Panc1 (cell line): ENCODE measurements around the gene ZCCHC7. TPM values are rescaled to one million over a fixed set of nuclear protein-coding genes. Genes with fewer than 3 reads are reported as not detected.

Experiments used
- ATAC-seq: fragments of 200-7000 bp; cut with Tn5 transposase; 2 replicates; pipeline ENCODE4 v1.9.1; 2020; ENCODE audit warnings: mild to moderate bottlenecking, moderate library complexity
- BruUV-seq: library from RNA; stranded (reverse); fragments of 400-500 nt; replicated peaks from 2 replicates; lab custom pipeline; 2021; lab: Mats Ljungman, UMichigan
- CTCF ChIA-PET: fragments of 300-600 bp; sonication (Branson Sonifier 250); formaldehyde crosslinking; loops from one replicate; lab custom pipeline; 2022; ENCODE audit warnings: antibody characterized with exemption; lab: Charles Lee
- POLR2A ChIA-PET: fragments of 300-600 bp; sonication (Branson Sonifier 250); formaldehyde crosslinking; loops from one replicate; lab custom pipeline; 2022; ENCODE audit warnings: antibody characterized with exemption; lab: Charles Lee
- DNase-seq: peaks from one replicate; pipeline ENCODE4 v3.0.0-alpha.2; 2010; ENCODE audit warnings: low read depth, low spot score
- H3K27ac ChIP-seq: 2 replicates; pipeline ENCODE4 v1.5.1; 2011; ENCODE audit warnings: mild to moderate bottlenecking, low read length, inconsistent platforms
- H3K27me3 ChIP-seq: fragments of 200-500 bp; sonication (Bioruptor generic); 2 replicates; pipeline ENCODE4 v1.6.0; 2014; ENCODE audit warnings: low read length, inconsistent platforms; ENCODE audit not compliant: control insufficient read depth, insufficient read depth
- H3K36me3 ChIP-seq: fragments of 200-500 bp; sonication (Bioruptor generic); 2 replicates; pipeline ENCODE4 v1.5.1; 2014; ENCODE audit warnings: inconsistent platforms, mild to moderate bottlenecking, low read length, moderate library complexity; ENCODE audit not compliant: control insufficient read depth, insufficient read depth
- H3K4me1 ChIP-seq: 2 replicates; pipeline ENCODE4 v1.5.1; 2011; ENCODE audit warnings: inconsistent platforms, mild to moderate bottlenecking, low read length, moderate library complexity; ENCODE audit not compliant: control insufficient read depth, insufficient read depth
- H3K4me3 ChIP-seq, 2 experiments: 2 replicates each; pipeline ENCODE4 v1.5.1; 2011 to 2012; ENCODE audit warnings: low read depth in 2 of 2, low read length in 2 of 2, mild to moderate bottlenecking in 2 of 2, inconsistent platforms in 1 of 2, moderate library complexity in 1 of 2
- H3K9me3 ChIP-seq: fragments of 200-500 bp; sonication (Bioruptor generic); 2 replicates; pipeline ENCODE4 v1.5.1; 2014; ENCODE audit warnings: low read depth, mild to moderate bottlenecking, inconsistent platforms, low read length, moderate library complexity; ENCODE audit not compliant: control insufficient read depth, insufficient read depth
- CTCF ChIP-seq: fragments of 450-650 bp; IDR thresholded peaks from 2 replicates; pipeline ENCODE4 v1.5.1; 2017; ENCODE audit warnings: mild to moderate bottlenecking
- POLR2AphosphoS5 ChIP-seq: IDR thresholded peaks from 2 replicates; pipeline ENCODE4 v1.6.1; 2012; ENCODE audit warnings: mild to moderate bottlenecking, low read depth, low read length, moderate library complexity
- SIN3A ChIP-seq: IDR thresholded peaks from 2 replicates; pipeline ENCODE4 v1.6.1; 2012; ENCODE audit warnings: low read depth, mild to moderate bottlenecking, low read length, moderate library complexity, borderline replicate concordance; ENCODE audit not compliant: insufficient read depth
- TCF7L2 ChIP-seq: IDR thresholded peaks from 2 replicates; pipeline ENCODE4 v1.6.1; 2011; ENCODE audit warnings: mild to moderate bottlenecking, low read depth, low read length, inconsistent platforms
- in situ Hi-C: cut with HindIII; loops from 2 replicates; pipeline ENCODE4 v1.10.0; 2016; ENCODE audit warnings: low sequenced_read_pairs, low pct_unique_long_range_greater_than_20kb
- intact Hi-C: fragments of 100-400 bp; cut with micrococcal nuclease; formaldehyde crosslinking; loops from one replicate; pipeline ENCODE4 v1.10.0; 2022; ENCODE audit not compliant: unreplicated experiment
- total RNA-seq: library from RNA; stranded (reverse); gene quantifications from one replicate; pipeline ENCODE4 v1.2.1, GENCODE V29; 2021; ENCODE audit not compliant: unreplicated experiment
- TF ChIP-seq, protein P1 (sequence below), 2 experiments: IDR thresholded peaks; 2 replicates each; pipeline ENCODE4 v1.6.1; 2011 to 2012; ENCODE audit warnings: low read depth in 2 of 2, control low read depth in 1 of 2, low read length in 1 of 2, mild to moderate bottlenecking in 1 of 2, moderate library complexity in 1 of 2; ENCODE audit not compliant: insufficient read depth in 1 of 2

Gene ZCCHC7
- total RNA-seq, 1 experiment from 2014 or later, result 43.7 TPM

DNA sequence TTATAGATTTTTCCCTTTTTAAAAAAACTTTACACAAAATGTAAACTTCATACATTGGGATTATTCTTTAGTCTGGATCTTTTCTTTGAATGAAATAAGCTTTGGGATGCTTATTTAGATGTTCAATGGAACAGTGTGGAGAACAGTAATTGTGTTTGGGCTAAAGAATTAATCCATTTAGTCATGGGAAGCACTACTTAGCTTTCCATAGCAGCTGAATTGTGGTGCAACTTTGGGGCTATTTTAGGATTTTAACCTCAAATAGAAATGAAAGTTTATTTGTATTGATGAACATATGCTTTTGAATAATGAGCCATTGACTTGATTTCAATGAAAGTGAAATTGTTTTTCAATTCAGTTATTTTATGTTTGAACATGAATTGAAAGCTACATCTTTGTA, 72.4 kb downstream of the ZCCHC7 start:
- Histone ChIP-seq H3K27ac (no peak overlapping the region), H3K4me1 (peaks cover 9% of the 10 kb centered on the region; the same call in 1 of the 2 replicates), H3K9me3 (no peaks in the 10 kb centered on the region), H3K27me3 (no peaks in the 10 kb centered on the region), H3K4me3 (no peak overlapping the region), H3K36me3 (no peaks in the 10 kb centered on the region)
- ChIA-PET POLR2A (no interaction called here), CTCF (interaction anchor here (0.7 to 1.3 kb wide), 2 partner anchors 42 to 197 kb away, joined by 3 read pairs; no protein-coding TSS in a partner anchor)
- in situ Hi-C loops (no loop called here), intact Hi-C loops (no loop called here)
- TF ChIP-seq POLR2AphosphoS5, result no peak
- no TSS peak for BruUV-seq
- no peak for ATAC-seq
- DNase-seq, result no peak

- BruUV-seq, result no TSS peak
- Histone ChIP-seq H3K9me3 (no peaks in the 10 kb centered on the region), H3K27me3 (no peaks in the 10 kb centered on the region), H3K27ac (no peak overlapping the region), H3K36me3 (no peaks in the 10 kb centered on the region), H3K4me3 (no peak overlapping the region), H3K4me1 (peaks cover 17% of the 10 kb centered on the region)
- ChIA-PET POLR2A (interaction anchor here (0.7 kb wide), 2 partner anchors 10 to 47 kb away, joined by 3 to 4 read pairs; no protein-coding TSS in a partner anchor), CTCF (no interaction called here)
- DNase-seq (peak; percentile 50), ATAC-seq (0 out of 2 replicates have a peak, but pooled peaks have one; percentile 23)
- in situ Hi-C loops (no loop called here), intact Hi-C loops (no loop called here)
- TF ChIP-seq TCF7L2 (no peak), CTCF (no peak), POLR2AphosphoS5 (no peak), SIN3A (no peak)
- TF ChIP-seq, protein P1, sequence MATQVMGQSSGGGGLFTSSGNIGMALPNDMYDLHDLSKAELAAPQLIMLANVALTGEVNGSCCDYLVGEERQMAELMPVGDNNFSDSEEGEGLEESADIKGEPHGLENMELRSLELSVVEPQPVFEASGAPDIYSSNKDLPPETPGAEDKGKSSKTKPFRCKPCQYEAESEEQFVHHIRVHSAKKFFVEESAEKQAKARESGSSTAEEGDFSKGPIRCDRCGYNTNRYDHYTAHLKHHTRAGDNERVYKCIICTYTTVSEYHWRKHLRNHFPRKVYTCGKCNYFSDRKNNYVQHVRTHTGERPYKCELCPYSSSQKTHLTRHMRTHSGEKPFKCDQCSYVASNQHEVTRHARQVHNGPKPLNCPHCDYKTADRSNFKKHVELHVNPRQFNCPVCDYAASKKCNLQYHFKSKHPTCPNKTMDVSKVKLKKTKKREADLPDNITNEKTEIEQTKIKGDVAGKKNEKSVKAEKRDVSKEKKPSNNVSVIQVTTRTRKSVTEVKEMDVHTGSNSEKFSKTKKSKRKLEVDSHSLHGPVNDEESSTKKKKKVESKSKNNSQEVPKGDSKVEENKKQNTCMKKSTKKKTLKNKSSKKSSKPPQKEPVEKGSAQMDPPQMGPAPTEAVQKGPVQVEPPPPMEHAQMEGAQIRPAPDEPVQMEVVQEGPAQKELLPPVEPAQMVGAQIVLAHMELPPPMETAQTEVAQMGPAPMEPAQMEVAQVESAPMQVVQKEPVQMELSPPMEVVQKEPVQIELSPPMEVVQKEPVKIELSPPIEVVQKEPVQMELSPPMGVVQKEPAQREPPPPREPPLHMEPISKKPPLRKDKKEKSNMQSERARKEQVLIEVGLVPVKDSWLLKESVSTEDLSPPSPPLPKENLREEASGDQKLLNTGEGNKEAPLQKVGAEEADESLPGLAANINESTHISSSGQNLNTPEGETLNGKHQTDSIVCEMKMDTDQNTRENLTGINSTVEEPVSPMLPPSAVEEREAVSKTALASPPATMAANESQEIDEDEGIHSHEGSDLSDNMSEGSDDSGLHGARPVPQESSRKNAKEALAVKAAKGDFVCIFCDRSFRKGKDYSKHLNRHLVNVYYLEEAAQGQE (IDR thresholded peaks at IDR 0.05; ENCODE audit: insufficient read depth in 1 of 2, low read depth in 2 of 2, low read length in 1 of 2), result no peak
Measured at GRCh38 chr9:37197158-37198038, 77.0 kb downstream of the ZCCHC7 start.
